ENCODE results near the gene GNG7. TPM values are rescaled to one million over a fixed set of nuclear protein-coding genes. Genes with fewer than 3 reads are reported as not detected.
A peak's percentile ranks its signal among the peaks of the same experiment; 100 is the strongest.
"Not testable (repeated sequence)": the region's sequence is repeated elsewhere in the genome, so short reads cannot be mapped to it uniquely, and the experiment has no call there.

The GNG7 gene
- polyA plus RNA-seq, 1 experiment, result 0.57 TPM

- POLR2A ChIA-PET, result no interaction called here
- CTCF ChIA-PET, result interaction anchor here (1.0 kb wide), 2 partner anchors 130 to 142 kb away, joined by 3 to 4 read pairs; no protein-coding TSS in a partner anchor
- Histone ChIP-seq H3K27me3 (ENCODE audit: control insufficient read depth, insufficient read depth, low read length) (no peaks in the 10 kb centered on the region), H3K4me3 (ENCODE audit: low read depth, low read length) (no peak overlapping the region), H3K9me3 (ENCODE audit: control insufficient read depth, insufficient read depth, low read length) (no peaks in the 10 kb centered on the region), H3K27ac (ENCODE audit: low read depth, low read length) (no peak overlapping the region)
- no peak for TF ChIP-seq CTCF (IDR thresholded peaks at IDR 0.05; ENCODE audit: low read depth, low read length)
- DNase-seq (ENCODE audit: low read depth, low spot score), result no peak
Observed at GRCh38 chr19:2469102-2469914, 233.2 kb downstream of the GNG7 start.

GRCh38 chr19:2468596-2468995 is 233.9 kb downstream of the GNG7 start:
- Histone ChIP-seq H3K27me3 (ENCODE audit: control insufficient read depth, insufficient read depth, low read length) (no peaks in the 10 kb centered on the region), H3K9me3 (ENCODE audit: control insufficient read depth, insufficient read depth, low read length) (no peaks in the 10 kb centered on the region), H3K27ac (ENCODE audit: low read depth, low read length) (no peak overlapping the region), H3K4me3 (ENCODE audit: low read depth, low read length) (no peak overlapping the region)
- POLR2A ChIA-PET, result no interaction called here
- no peak for DNase-seq (ENCODE audit: low read depth, low spot score)
- no peak for TF ChIP-seq CTCF (IDR thresholded peaks at IDR 0.05; ENCODE audit: low read depth, low read length)
- CTCF ChIA-PET, result interaction anchor here (1.0 to 1.3 kb wide), 2 partner anchors 130 to 143 kb away, joined by 3 to 4 read pairs; no protein-coding TSS in a partner anchor

- ChIA-PET POLR2A (interaction anchor here (2.6 kb wide), 1 partner anchor 12 kb away, joined by 10 read pairs; the partner anchor contains the start of gene GADD45B), CTCF (interaction anchor here (1.3 to 2.4 kb wide), 2 partner anchors 10 to 146 kb away, joined by 3 to 9 read pairs; no protein-coding TSS in a partner anchor)
- no peaks in the 10 kb centered on the region; the same call in 1 of the 2 replicates for H3K9me3 ChIP-seq (ENCODE audit: control insufficient read depth, insufficient read depth, low read length)
- H3K27ac ChIP-seq (ENCODE audit: low read depth, low read length), result no peak overlapping the region
- TF ChIP-seq CTCF (IDR thresholded peaks at IDR 0.05; ENCODE audit: low read depth, low read length), result no peak
- no peaks in the 10 kb centered on the region for H3K27me3 ChIP-seq (ENCODE audit: control insufficient read depth, insufficient read depth, low read length)
- H3K4me3 ChIP-seq (ENCODE audit: low read depth, low read length), result no peak overlapping the region
- no peak for DNase-seq (ENCODE audit: low read depth, low spot score)
Observed at GRCh38 chr19:2464389-2464788, 238.1 kb downstream of the GNG7 start.

- CTCF ChIA-PET, result interaction anchor here (1.1 to 1.7 kb wide), 2 partner anchors 10 to 147 kb away, joined by 6 to 12 read pairs; no protein-coding TSS in a partner anchor
- H3K9me3 ChIP-seq (ENCODE audit: control insufficient read depth, insufficient read depth, low read length); H3K4me3 ChIP-seq (ENCODE audit: low read depth, low read length); DNase-seq (ENCODE audit: low read depth, low spot score); H3K27me3 ChIP-seq (ENCODE audit: control insufficient read depth, insufficient read depth, low read length); H3K27ac ChIP-seq (ENCODE audit: low read depth, low read length): not testable (repeated sequence)
- POLR2A ChIA-PET, result interaction anchor here (2.6 to 3.5 kb wide), 2 partner anchors 13 kb away, joined by 10 to 38 read pairs; partner anchors contain the start of gene GADD45B
Observed at GRCh38 chr19:2463694-2464093, 238.8 kb downstream of the GNG7 start.

GRCh38 chr19:2462635-2463421 is 239.7 kb downstream of the GNG7 start:
- DNase-seq (ENCODE audit: low read depth, low spot score), result peak; percentile 86
- CTCF ChIA-PET, result interaction anchor here (0.7 to 1.7 kb wide), 3 partner anchors 11 to 148 kb away, joined by 5 to 12 read pairs (median 6); no protein-coding TSS in a partner anchor
- POLR2A ChIA-PET, result interaction anchor here (0.6 to 3.5 kb wide), 4 partner anchors 14 to 148 kb away, joined by 3 to 38 read pairs (median 4); partner anchors contain the start of gene GADD45B
- TF ChIP-seq CTCF (IDR thresholded peaks at IDR 0.05; ENCODE audit: low read depth, low read length), result no peak
- no peaks in the 10 kb centered on the region; the same call in 1 of the 2 replicates for H3K9me3 ChIP-seq (ENCODE audit: control insufficient read depth, insufficient read depth, low read length)
- peak overlapping the region; percentile 73 for H3K4me3 ChIP-seq (ENCODE audit: low read depth, low read length)
- peak overlapping the region; percentile 21 for H3K27ac ChIP-seq (ENCODE audit: low read depth, low read length)
- no peaks in the 10 kb centered on the region for H3K27me3 ChIP-seq (ENCODE audit: control insufficient read depth, insufficient read depth, low read length)
